ENCODE measurements around the gene JPH3. TPM values are rescaled to one million over a fixed set of nuclear protein-coding genes. Genes with fewer than 3 reads are reported as not detected.
A peak's percentile ranks its signal among the peaks of the same experiment; 100 is the strongest.
"Not testable (repeated sequence)": the region's sequence is repeated elsewhere in the genome, so short reads cannot be mapped to it uniquely, and the experiment has no call there.

The JPH3 gene
- total and polyA plus RNA-seq, 3 experiments from 2014 or later, result not detected

GRCh38 chr16:87570572-87570937 lies 31.8 kb upstream of the JPH3 start:
- Mint-ChIP-seq H3K36me3 (no peaks in the 10 kb centered on the region), H3K4me3 (no peak overlapping the region), H3K9me3 (peaks cover 0 to 2% (median 0%) of the 10 kb centered on the region in 5 donors), H3K27ac (no peak overlapping the region), H3K27me3 (peaks cover 7 to 21% of the 10 kb centered on the region in 2 donors), H3K4me1 (no peaks in the 10 kb centered on the region)
- Histone ChIP-seq H3K4me3 (ENCODE audit: low read length) (no peak overlapping the region), H3K9me3 (ENCODE audit: low read length) (no peaks in the 10 kb centered on the region), H3K36me3 (ENCODE audit: insufficient read depth, low read length) (no peaks in the 10 kb centered on the region), H3K27ac (ENCODE audit: low read depth, low read length) (no peak overlapping the region), H3K4me1 (ENCODE audit: insufficient read depth, low read length) (no peaks in the 10 kb centered on the region), H3K27me3 (ENCODE audit: insufficient read depth, low read length, poor library complexity, severe bottlenecking) (no peaks in the 10 kb centered on the region)
- ChIA-PET CTCF (interaction anchor here (0.9 to 1.4 kb wide), 3 partner anchors 8 to 20 kb away, joined by 3 to 6 read pairs (median 3); no protein-coding TSS in a partner anchor), POLR2A (no interaction called here)
- no peak for DNase-seq

GRCh38 chr16:87570938-87571867 lies 31.1 kb upstream of the JPH3 start:
- POLR2A ChIA-PET, result no interaction called here
- DNase-seq, result no peak
- Histone ChIP-seq H3K9me3 (ENCODE audit: low read length) (no peaks in the 10 kb centered on the region), H3K36me3 (ENCODE audit: insufficient read depth, low read length) (no peaks in the 10 kb centered on the region), H3K4me1 (ENCODE audit: insufficient read depth, low read length) (no peaks in the 10 kb centered on the region), H3K27me3 (ENCODE audit: insufficient read depth, low read length, poor library complexity, severe bottlenecking) (no peaks in the 10 kb centered on the region), H3K27ac (ENCODE audit: low read depth, low read length) (no peak overlapping the region), H3K4me3 (ENCODE audit: low read length) (no peak overlapping the region)
- Mint-ChIP-seq H3K27me3 (peaks cover 7 to 21% of the 10 kb centered on the region in 2 donors), H3K9me3 (peaks cover 0 to 2% (median 0%) of the 10 kb centered on the region in 5 donors), H3K36me3 (no peaks in the 10 kb centered on the region), H3K27ac (peak overlapping the region in 1 of 8 donors; percentile 44), H3K4me3 (no peak overlapping the region), H3K4me1 (no peaks in the 10 kb centered on the region)
- CTCF ChIA-PET, result interaction anchor here (0.9 to 2.2 kb wide), 4 partner anchors 9 to 65 kb away, joined by 3 to 7 read pairs (median 4); no protein-coding TSS in a partner anchor

GRCh38 chr16:87571868-87572244 lies 30.5 kb upstream of the JPH3 start:
- Mint-ChIP-seq H3K4me3 (no peak overlapping the region), H3K36me3 (no peaks in the 10 kb centered on the region), H3K27me3 (peaks cover 10 to 25% of the 10 kb centered on the region in 2 donors), H3K4me1 (no peaks in the 10 kb centered on the region), H3K9me3 (peaks cover 0 to 2% (median 0%) of the 10 kb centered on the region in 5 donors), H3K27ac (peak overlapping the region in 2 of 8 donors; percentile 44 to 46)
- no peaks in the 10 kb centered on the region for H3K27me3 ChIP-seq (ENCODE audit: insufficient read depth, low read length, poor library complexity, severe bottlenecking)
- ChIA-PET CTCF (interaction anchor here (1.4 to 2.2 kb wide), 2 partner anchors 21 to 65 kb away, joined by 3 to 7 read pairs; no protein-coding TSS in a partner anchor), POLR2A (no interaction called here)
- H3K36me3 ChIP-seq (ENCODE audit: insufficient read depth, low read length), result no peaks in the 10 kb centered on the region
- H3K4me3 ChIP-seq (ENCODE audit: low read length), result no peak overlapping the region
- no peaks in the 10 kb centered on the region for H3K9me3 ChIP-seq (ENCODE audit: low read length)
- H3K27ac ChIP-seq (ENCODE audit: low read depth, low read length), result no peak overlapping the region
- DNase-seq, result no peak
- H3K4me1 ChIP-seq (ENCODE audit: insufficient read depth, low read length), result no peaks in the 10 kb centered on the region

- Mint-ChIP-seq H3K36me3 (no peaks in the 10 kb centered on the region), H3K27ac (no peak overlapping the region), H3K4me3 (no peak overlapping the region), H3K27me3 (peaks cover 8 to 25% of the 10 kb centered on the region in 2 donors), H3K4me1 (no peaks in the 10 kb centered on the region), H3K9me3 (peaks cover 0 to 2% (median 0%) of the 10 kb centered on the region in 5 donors)
- Histone ChIP-seq H3K36me3 (ENCODE audit: insufficient read depth, low read length) (no peaks in the 10 kb centered on the region), H3K27me3 (ENCODE audit: insufficient read depth, low read length, poor library complexity, severe bottlenecking) (no peaks in the 10 kb centered on the region), H3K4me1 (ENCODE audit: insufficient read depth, low read length) (no peaks in the 10 kb centered on the region), H3K4me3 (ENCODE audit: low read length) (no peak overlapping the region), H3K9me3 (ENCODE audit: low read length) (no peaks in the 10 kb centered on the region), H3K27ac (ENCODE audit: low read depth, low read length) (no peak overlapping the region)
- DNase-seq, result no peak
- POLR2A ChIA-PET, result no interaction called here
- CTCF ChIA-PET, result interaction anchor here (2.2 kb wide), 1 partner anchor 63 kb away, joined by 7 read pairs; no protein-coding TSS in a partner anchor
These were observed 29.3 kb upstream of the JPH3 start for GRCh38 chr16:87572959-87573358.

GRCh38 chr16:87575027-87575804 lies 27.1 kb upstream of the JPH3 start:
- Mint-ChIP-seq H3K4me1 (no peaks in the 10 kb centered on the region), H3K36me3 (no peaks in the 10 kb centered on the region), H3K27me3 (peaks cover 12 to 27% of the 10 kb centered on the region in 2 donors), H3K27ac (no peak overlapping the region), H3K9me3 (no peaks in the 10 kb centered on the region), H3K4me3 (no peak overlapping the region)
- no peaks in the 10 kb centered on the region for H3K27me3 ChIP-seq (ENCODE audit: insufficient read depth, low read length, poor library complexity, severe bottlenecking)
- ChIA-PET CTCF (no interaction called here), POLR2A (no interaction called here)
- no peak overlapping the region for H3K4me3 ChIP-seq (ENCODE audit: low read length)
- no peaks in the 10 kb centered on the region for H3K4me1 ChIP-seq (ENCODE audit: insufficient read depth, low read length)
- H3K9me3 ChIP-seq (ENCODE audit: low read length), result no peaks in the 10 kb centered on the region
- H3K36me3 ChIP-seq (ENCODE audit: insufficient read depth, low read length), result no peaks in the 10 kb centered on the region
- H3K27ac ChIP-seq (ENCODE audit: low read depth, low read length), result no peak overlapping the region
- DNase-seq, result no peak

GRCh38 chr16:87576171-87576570 lies 26.1 kb upstream of the JPH3 start:
- Mint-ChIP-seq H3K27ac (no peak overlapping the region), H3K36me3 (no peaks in the 10 kb centered on the region), H3K27me3 (peaks cover 14 to 34% of the 10 kb centered on the region in 2 donors), H3K4me3 (no peak overlapping the region), H3K4me1 (no peaks in the 10 kb centered on the region), H3K9me3 (no peaks in the 10 kb centered on the region)
- no peaks in the 10 kb centered on the region for H3K4me1 ChIP-seq (ENCODE audit: insufficient read depth, low read length)
- no peak overlapping the region for H3K27ac ChIP-seq (ENCODE audit: low read depth, low read length)
- POLR2A ChIA-PET, result no interaction called here
- no peaks in the 10 kb centered on the region for H3K9me3 ChIP-seq (ENCODE audit: low read length)
- CTCF ChIA-PET, result no interaction called here
- H3K4me3 ChIP-seq (ENCODE audit: low read length), result no peak overlapping the region
- no peaks in the 10 kb centered on the region for H3K36me3 ChIP-seq (ENCODE audit: insufficient read depth, low read length)
- no peak for DNase-seq
- H3K27me3 ChIP-seq (ENCODE audit: insufficient read depth, low read length, poor library complexity, severe bottlenecking), result no peaks in the 10 kb centered on the region

- H3K4me1 Mint-ChIP-seq; H3K27me3 ChIP-seq (ENCODE audit: insufficient read depth, low read length, poor library complexity, severe bottlenecking); H3K36me3 Mint-ChIP-seq; H3K27ac ChIP-seq (ENCODE audit: low read depth, low read length); POLR2A ChIA-PET; H3K9me3 Mint-ChIP-seq; CTCF ChIA-PET; DNase-seq; H3K36me3 ChIP-seq (ENCODE audit: insufficient read depth, low read length); H3K4me3 ChIP-seq (ENCODE audit: low read length); H3K9me3 ChIP-seq (ENCODE audit: low read length); H3K4me1 ChIP-seq (ENCODE audit: insufficient read depth, low read length); H3K27ac Mint-ChIP-seq; H3K4me3 Mint-ChIP-seq: not testable (repeated sequence)
- H3K27me3 Mint-ChIP-seq, result peaks cover 17 to 46% of the 10 kb centered on the region in 2 donors
These were observed 24.0 kb upstream of the JPH3 start for GRCh38 chr16:87578142-87578930.
